NK-92 treated with Interleukin-12 subunit alpha and Interleukin-12 subunit beta, amount 100 ng/mL, for 24 hours (cell line): Measurements from ENCODE around the gene PDE4B.
"Not testable (repeated sequence)": the region's sequence is repeated elsewhere in the genome, so short reads cannot be mapped to it uniquely, and the experiment has no call there.

Source experiments
- DNase-seq: peaks from one replicate; lab custom pipeline; 2025; lab: John Stamatoyannopoulos, UW

Gene PDE4B

DNA sequence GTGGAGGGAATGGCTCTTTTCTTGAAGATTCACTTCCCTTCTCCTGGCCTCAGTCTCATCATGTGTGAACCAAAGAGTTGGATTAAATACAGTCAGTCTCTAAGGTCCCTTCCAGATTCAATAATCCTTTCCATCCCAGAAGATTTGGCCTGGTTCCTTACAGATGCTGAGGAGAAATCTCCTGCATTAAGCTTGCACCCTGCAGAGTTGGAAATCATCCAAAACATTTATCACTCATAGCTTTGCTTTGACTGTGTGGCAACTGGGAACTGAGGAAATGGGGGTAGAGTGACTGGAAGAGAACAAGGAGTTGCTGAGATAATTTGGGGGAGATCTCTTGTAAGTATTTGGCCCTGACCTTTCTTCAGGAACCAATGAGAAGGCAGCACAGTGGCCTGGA is 520.7 kb downstream of the PDE4B start:
- DNase-seq = no peak

GRCh38 chr1:66315671-66316070 is 523.0 kb downstream of the PDE4B start:
- no peak for DNase-seq

- DNase-seq = no peak
Observed at GRCh38 chr1:66316464-66317247, 524.0 kb downstream of the PDE4B start.

DNA sequence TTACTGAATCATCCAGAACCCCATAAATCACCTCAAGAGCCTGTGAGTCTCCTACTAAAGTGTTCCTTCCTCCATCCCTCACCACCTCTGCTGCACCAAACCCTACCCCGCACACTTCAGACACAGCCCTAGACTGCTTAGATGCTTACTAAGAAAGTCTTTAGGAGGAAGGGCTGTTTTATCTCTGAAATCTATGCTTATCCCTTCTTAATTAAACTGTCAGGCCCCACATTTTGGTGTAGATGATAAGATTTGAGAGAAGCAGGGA is 524.5 kb downstream of the PDE4B start:
- DNase-seq = no peak

DNA sequence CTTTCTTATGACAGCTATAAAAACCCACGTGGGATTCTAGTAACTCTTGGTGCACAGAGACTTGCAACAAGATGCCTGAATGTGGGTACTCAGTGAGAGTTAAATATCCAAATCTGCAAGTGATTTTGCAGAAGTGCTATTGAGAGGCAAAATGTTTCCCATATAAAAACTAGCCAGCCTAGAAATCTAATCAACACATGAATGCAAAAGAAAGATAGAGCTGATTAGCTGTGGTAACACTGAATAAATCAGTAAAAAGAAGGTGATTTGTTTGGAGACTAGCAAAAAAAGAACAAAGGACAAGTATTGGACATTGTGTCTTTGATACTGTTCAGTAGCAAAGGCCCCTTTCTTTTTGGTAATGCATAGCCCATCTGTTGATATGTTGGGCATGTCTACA is 527.5 kb downstream of the PDE4B start:
- no peak for DNase-seq

- DNase-seq = not testable (repeated sequence)
Observed at GRCh38 chr1:66322462-66322861, 529.8 kb downstream of the PDE4B start.

DNA sequence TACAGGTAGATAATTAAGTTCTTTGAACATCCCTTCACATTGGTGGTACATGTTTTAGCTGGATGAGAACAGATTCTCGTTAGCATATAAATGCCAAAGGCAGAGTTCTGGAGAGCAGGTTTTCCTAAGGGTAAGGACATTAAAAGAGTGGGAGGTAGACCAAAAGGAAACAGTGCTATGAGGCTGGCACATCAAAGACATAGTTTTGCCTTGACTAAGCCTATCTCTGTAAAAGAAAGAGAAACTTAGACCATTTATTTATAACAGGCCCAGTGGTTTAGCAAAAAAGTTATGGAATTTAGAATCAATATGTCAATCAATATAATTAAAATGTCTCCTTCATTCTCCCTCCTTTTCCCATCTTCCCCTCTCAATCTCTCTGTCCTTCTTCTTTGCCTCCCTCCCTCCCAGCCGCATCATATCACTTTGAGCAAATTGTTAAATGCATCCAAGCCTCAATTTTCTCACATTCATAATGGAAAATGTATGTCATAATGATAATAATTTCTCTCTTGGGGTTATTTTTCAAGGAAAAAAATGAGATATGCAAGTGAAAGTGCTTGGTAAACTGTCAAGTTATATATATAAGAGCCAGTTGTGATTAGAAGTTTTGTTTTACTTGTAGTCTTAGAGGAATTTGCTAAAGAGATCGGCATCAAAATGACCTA is 531.4 kb downstream of the PDE4B start:
- DNase-seq = no peak

DNA sequence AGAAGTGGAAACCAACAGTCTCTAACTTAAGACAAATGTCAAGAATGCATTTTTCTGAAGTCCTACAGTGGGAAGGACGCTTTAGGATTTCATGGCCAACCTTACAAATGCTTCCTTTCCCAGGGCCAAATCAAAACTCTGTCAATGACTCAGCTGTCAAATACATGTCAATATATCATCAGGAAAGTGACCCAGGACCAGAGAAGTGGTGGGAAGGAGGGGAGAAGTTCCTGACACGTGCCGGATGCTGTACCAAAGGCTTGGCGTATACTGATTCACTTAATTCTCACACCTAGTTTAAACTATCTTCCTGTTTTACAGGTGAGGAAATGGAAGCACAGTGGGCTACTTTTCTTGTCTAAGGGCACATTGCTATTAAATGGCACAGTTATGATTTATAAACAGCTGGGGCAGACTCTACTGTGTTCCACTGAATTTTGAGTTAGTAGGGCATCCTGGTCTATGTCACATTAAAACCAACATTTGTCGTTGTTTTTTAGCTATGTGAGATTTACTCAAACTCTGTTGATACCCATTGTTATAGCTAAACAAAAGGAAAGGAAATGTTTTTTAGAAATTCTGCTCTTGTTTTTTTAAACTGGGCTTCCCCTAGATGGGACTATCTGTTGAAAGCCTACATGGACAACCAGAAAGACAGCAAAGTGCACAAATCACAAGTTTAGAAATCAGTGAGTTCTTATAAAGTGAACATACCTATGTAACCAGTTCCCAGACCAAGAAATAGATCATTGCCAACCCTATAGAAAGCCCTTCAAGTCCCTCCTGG is 533.1 kb downstream of the PDE4B start:
- no peak for DNase-seq

- no peak for DNase-seq
Observed at GRCh38 chr1:66326867-66327266, 534.2 kb downstream of the PDE4B start.

DNA sequence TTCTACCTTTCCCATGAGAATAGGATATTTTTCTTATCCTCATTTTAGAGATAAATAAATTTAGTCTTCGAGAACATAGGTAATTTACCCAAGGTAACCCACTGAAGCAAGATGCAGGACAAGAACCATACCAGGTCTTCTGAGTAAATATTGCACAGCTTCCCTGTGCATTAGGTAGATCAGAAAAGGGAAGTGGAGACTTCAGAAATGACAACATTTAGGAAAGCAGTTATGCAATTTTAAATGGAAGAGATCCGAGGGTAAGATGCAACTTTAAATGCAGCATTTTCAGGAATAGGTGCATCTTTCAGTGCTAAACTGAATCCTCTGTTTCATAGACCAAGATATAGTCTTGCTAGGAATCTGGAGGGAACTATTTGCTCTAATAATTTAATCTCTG is 534.9 kb downstream of the PDE4B start:
- DNase-seq = no peak

- no peak for DNase-seq
Observed at GRCh38 chr1:66328896-66329295, 536.2 kb downstream of the PDE4B start.

DNA sequence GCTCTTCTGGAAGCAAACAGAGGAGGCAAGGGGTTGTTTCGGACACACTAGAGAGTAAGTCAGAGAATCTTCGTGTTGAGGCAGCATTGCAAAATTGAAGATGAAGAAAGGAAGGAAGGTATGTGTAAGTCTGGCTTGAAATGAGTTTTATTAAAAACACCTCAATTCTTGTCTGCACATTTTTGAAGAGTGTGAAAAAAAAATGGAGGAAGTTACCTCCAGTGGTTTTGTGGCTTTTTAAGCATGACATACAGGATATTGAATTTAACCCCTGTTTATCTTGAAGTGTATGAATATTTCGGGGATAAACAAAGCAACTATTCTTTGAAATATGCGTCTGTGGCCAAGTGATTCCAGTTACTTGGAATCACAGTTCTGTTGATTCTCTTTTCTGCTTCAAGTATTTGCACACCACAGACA is 538.0 kb downstream of the PDE4B start:
- DNase-seq = no peak

DNA sequence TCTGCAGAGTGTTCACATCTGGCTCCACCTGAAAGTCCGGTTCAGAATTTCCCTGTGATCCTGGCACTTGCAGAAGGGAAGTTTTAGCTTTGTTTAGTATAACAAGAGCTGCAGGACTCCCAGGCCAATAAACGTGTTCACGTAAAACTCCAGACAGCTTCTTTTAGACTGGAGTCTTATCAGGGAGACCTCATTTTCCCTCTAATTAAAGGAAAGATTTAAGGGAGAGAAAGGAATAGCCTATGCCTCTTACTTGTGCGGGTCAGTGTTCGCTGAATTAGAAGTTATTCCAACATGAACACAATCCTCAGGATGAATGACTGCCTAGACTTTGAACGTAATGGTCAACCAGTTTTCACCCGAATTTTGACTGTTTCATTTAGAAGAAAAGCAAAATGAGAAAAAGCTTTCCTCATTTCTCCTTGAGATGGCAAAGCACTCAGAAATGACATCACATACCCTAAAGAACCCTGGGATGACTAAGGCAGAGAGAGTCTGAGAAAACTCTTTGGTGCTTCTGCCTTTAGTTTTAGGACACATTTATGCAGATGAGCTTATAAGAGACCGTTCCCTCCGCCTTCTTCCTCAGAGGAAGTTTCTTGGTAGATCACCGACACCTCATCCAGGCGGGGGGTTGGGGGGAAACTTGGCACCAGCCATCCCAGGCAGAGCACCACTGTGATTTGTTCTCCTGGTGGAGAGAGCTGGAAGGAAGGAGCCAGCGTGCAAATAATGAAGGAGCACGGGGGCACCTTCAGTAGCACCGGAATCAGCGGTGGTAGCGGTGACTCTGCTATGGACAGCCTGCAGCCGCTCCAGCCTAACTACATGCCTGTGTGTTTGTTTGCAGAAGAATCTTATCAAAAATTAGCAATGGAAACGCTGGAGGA is 539.2 kb downstream of the PDE4B start:
- peak; percentile 47 for DNase-seq

- DNase-seq = no peak
Observed at GRCh38 chr1:66332548-66332901, 539.8 kb downstream of the PDE4B start.

DNA sequence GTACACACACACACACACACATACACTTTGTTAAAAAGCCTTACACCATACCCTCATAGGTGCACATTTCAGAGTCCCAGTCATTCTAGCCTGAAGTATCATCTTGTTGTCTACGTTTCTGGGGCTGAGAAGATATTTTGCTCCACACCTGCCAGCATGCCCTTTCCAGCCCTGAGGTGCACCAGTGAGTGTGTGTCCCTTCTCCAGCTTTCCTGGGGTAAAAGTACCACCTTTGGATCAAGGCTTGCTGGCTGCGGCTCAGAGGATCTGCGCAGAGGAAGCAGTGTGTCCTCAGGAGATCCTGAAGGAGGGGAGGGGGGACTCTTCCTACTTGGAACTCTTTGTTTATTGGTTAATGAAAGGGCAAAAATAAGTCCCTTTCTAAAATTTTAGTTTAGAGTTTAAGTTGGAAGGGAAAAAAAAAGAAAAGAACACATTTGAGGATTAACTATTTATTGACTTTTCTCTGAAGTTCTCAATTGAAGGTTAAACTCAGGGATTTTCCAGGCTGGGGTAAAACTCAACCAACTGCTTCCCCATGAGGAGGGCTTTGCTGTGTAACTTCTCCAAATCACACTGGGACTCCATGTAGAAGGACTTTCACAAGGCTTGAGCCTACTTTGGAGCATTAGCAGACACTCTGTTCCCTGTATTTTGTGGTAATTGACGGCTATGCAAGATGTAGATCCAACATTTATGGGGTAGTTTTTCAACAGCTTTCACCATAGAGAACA is 540.9 kb downstream of the PDE4B start:
- no peak for DNase-seq

GRCh38 chr1:66334318-66334717 is 541.6 kb downstream of the PDE4B start:
- DNase-seq = no peak

- DNase-seq = no peak
Observed at GRCh38 chr1:66335125-66335524, 542.4 kb downstream of the PDE4B start.

DNA sequence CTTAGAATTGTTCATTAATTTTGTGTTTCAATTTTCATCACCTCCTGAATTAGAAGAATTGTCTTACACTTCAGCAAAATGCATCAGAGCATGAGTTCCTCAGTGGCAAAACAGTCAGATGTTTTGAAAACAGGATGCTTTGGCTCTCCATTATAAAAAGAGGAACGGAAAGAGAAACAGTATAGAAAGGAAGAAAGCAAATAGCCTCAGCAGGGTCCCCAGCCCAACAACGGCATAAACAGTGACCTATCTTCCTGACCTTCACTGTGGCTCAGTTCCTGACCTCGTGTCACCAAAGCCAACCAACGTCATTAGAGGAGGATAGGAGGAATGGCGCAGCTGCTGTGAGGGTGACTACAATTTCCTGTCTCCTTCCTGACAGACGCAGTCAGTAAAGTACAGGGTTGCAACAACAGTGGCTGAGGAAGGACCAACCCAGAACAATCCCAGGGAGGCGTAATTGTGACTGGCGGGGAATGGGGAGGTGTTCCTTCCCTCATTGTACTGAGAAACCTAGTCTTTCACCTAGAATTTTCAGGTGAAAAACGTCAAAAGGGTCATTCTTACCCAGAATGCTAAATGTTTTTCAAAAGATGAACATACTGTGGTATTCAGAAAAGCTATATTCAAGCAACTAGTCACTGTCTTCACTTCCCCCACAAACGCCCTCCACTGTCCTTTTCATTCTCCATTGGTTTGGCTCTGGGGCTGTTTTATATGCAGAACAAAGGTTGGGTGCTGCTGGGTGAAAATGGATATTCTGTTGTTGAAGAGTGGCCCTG is 543.4 kb downstream of the PDE4B start:
- DNase-seq = peak; percentile 68

GRCh38 chr1:66336641-66336990 is 543.9 kb downstream of the PDE4B start:
- DNase-seq = no peak

GRCh38 chr1:66337249-66337648 is 544.6 kb downstream of the PDE4B start:
- DNase-seq = no peak

DNA sequence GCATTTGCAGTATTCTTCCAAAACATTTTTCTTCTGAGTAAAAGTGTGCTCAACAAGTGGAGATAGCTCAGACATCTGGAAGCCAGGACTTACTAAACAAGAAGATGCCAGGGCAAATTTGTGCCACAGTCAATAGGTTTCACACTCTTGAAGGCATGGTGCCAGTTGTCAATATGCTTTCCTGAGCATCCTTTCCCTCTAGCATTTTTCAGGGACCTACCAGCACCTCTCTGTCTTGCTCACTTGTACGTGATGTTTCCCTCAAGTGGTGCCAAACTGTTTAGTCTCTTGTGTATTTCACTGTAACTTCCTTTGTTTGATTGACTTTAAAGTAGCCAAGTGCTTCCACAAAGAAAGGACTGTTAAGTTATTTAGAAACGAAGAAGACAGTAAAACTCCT is 547.2 kb downstream of the PDE4B start:
- DNase-seq = no peak
